GM19455 (cell line): ENCODE data around the gene UFSP1.
A peak's percentile ranks its signal among the peaks of the same experiment; 100 is the strongest.

Source experiments
- ATAC-seq: cut with Tn5 transposase; IDR thresholded peaks from one replicate; pipeline ENCODE4 v1.9.1; 2021; ENCODE audit not compliant: unreplicated experiment

Gene UFSP1

GRCh38 chr7:100882785-100883526, 6.6 kb downstream of the UFSP1 start:
- no peak for ATAC-seq

GRCh38 chr7:100882201-100882600, 7.3 kb downstream of the UFSP1 start:
- ATAC-seq = no peak

GRCh38 chr7:100881136-100881535, 8.4 kb downstream of the UFSP1 start:
- no peak for ATAC-seq

- no peak for ATAC-seq
These were observed 8.9 kb downstream of the UFSP1 start for GRCh38 chr7:100880645-100881044.

- no peak for ATAC-seq
These were observed 9.7 kb downstream of the UFSP1 start for GRCh38 chr7:100879685-100880261.

GRCh38 chr7:100878685-100879084, 10.8 kb downstream of the UFSP1 start:
- no peak for ATAC-seq

GRCh38 chr7:100878013-100878412, 11.5 kb downstream of the UFSP1 start:
- no peak for ATAC-seq

- ATAC-seq = peak; percentile 16
These were observed 14.2 kb downstream of the UFSP1 start for GRCh38 chr7:100875356-100875751.

GRCh38 chr7:100874577-100875355, 14.7 kb downstream of the UFSP1 start, which contains the start of gene SRRT:
TSS of gene SRRT (plus strand) at chr7:100875103. CDS start at chr7:100875591, 488 bp downstream.
- ATAC-seq = peak; percentile 85

GRCh38 chr7:100874300-100874576, 15.3 kb downstream of the UFSP1 start:
- no peak for ATAC-seq

- ATAC-seq = no peak
These were observed 15.8 kb downstream of the UFSP1 start for GRCh38 chr7:100873599-100874299.

GRCh38 chr7:100867776-100868485, 21.6 kb downstream of the UFSP1 start:
- no peak for ATAC-seq

GRCh38 chr7:100867040-100867775, 22.3 kb downstream of the UFSP1 start, which contains the start of gene TRIP6:
TSS of gene TRIP6 (plus strand) at chr7:100867387. CDS start at chr7:100867498, 111 bp downstream.
- no peak for ATAC-seq

GRCh38 chr7:100866729-100867039, 22.8 kb downstream of the UFSP1 start:
- no peak for ATAC-seq

GRCh38 chr7:100865938-100866728, 23.4 kb downstream of the UFSP1 start:
- ATAC-seq = no peak

- ATAC-seq = no peak
These were observed 24.1 kb downstream of the UFSP1 start for GRCh38 chr7:100865372-100865911.

- ATAC-seq = no peak
These were observed 25.2 kb downstream of the UFSP1 start for GRCh38 chr7:100864263-100864845.

- no peak for ATAC-seq
These were observed 26.0 kb downstream of the UFSP1 start for GRCh38 chr7:100863406-100863950.

- no peak for ATAC-seq
These were observed 27.9 kb downstream of the UFSP1 start for GRCh38 chr7:100861616-100861985.
